ENCODE measurements around the gene TLK1.

Gene TLK1

DNA sequence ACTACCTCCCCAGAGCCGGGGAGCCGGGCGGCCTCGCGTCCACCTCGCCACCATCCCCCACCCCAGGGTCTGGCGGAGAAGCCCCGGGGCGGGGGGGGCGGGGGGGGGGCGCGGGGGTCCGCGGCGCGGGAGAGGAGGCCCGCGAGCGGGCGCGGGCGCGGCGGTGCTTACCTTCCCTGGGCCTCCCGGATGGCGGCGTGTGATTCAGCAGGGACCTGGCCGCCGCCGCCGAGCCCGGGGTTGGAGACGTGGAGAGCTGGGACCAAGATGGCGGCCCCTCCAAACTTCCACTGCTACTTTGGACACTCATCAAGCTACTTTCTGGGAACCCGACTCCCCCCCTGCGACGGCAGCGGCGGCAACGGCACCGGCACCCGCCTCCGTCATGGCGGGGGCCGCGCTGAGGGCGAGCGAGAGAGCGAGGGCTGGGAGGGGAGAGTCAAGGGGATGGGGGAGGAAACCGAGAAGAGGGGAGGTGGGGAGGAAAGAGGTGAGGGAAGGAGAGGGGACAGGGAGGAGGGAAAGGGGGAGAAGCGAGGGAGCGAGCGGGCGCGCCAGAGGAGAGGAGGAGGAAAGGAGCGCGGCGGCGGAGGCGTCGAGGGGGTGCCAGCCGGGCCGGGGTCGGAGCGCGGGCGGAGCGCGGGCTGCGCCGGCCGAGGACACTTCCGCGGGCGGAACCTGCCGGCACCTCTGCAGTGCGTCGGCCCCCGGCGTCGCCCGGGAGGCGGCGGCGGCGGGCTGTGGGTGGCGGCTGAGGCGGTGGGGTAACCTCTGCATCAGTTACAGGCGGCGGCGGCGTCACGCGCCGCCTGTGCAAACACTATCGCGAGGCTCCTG is at the start of gene TLK1:
Gene TLK1, minus strand, starts transcription at position 775 of the 837 bp plus-strand sequence. Its CDS starts 465 bp downstream, at position 310.
- peak; percentile 29 for DNase-seq (ENCODE audit: low read depth, low spot score)

DNA sequence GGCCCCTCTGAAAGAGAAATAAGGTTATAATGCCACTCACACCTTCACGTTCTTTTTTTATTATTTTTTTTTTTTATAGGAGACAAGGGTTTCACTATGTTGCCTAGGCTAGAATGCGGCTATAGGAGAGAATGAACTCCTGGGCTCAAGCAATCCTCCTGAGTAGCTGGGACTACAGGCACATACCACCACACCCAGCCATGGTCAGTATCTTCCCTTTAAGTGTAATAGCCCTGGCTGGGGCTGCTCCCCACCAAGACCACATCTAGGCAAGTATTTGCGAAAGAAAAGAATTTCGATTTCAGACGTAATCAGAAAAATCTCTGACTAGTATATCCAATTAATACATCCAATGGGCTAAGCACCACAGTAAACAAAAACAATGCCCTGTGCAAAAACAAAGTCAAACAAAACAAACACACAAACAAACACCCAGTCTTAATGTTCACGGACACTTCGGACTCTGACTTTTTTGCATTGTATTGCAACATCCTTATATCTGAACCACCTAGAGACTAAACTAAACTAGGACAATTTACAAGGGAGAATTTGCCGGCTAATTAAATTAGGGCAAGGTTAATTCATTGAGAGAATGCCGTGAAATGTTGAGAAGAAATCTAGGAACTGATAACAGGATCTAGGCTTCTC is 49.6 kb upstream of the TLK1 start:
- no peak for DNase-seq (ENCODE audit: low read depth, low spot score)

DNA sequence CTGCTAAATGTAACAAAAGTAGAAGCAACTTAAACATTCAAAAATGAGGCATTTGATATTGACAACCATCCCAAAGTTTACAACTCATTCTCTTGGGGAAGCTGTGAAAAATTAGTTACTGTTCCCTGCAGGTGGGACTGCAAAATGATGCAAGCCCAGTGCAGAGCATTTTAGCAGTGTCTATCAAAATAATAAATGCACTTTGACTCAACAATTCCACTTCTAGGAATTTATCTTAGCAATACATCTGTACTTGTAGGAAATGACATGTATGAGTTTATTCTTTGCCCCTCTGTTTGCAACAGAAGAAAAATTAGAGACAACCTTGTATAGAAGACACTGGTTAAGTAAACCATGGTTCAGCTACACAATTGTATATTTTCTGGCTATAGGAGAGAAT is 48.0 kb upstream of the TLK1 start:
- no peak for DNase-seq (ENCODE audit: low read depth, low spot score)

DNA sequence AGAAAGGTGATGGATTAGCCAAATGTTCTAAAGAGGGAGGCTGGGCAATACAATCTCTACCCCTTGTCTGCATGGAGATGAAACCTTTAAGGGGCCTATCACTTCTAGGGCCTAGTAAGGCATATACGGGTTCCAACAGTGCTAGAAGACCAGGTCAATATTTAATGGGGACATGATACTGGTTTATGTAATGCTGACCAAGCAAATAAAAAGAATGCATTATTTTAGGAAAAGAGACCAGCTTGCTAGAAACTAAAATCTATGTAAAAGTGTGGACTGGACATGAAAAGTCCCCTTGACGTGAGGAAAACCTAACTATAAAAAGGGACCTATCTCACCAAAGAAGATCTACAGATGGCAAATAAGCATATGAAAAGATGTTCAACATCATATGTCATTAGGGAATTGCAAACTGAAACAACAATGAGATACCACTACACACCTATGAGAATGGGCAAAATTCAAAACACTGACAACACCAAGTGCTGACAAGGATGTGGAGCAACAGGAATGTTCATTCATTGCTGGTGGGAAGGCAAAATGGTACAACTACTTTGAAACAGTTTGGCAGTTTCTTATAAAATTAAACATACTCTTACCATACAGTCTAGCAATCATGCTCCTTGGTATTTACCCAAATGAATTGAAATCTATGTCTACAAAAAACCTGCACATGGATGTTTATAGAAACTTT is 45.9 kb upstream of the TLK1 start:
- no peak for DNase-seq (ENCODE audit: low read depth, low spot score)

DNA sequence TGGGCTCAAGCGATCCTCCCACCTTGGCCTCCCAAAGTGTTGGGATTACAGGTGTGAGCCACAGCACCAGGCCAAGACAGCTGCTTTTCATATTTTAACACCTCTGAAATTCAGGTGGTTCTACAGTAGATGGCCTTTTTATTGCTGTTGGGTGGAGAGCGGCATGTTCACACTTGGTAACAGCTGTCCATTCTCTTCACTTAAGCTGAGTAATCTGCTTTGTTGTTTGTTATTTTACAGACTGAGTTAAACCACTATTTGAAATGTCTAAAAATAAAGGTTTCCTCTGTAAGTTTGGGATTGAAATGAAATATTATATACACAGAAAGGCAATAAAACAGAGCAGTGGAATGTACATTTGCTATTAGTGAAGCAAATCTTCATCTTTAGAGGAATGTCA is 44.9 kb upstream of the TLK1 start:
- DNase-seq (ENCODE audit: low read depth, low spot score): no peak

DNA sequence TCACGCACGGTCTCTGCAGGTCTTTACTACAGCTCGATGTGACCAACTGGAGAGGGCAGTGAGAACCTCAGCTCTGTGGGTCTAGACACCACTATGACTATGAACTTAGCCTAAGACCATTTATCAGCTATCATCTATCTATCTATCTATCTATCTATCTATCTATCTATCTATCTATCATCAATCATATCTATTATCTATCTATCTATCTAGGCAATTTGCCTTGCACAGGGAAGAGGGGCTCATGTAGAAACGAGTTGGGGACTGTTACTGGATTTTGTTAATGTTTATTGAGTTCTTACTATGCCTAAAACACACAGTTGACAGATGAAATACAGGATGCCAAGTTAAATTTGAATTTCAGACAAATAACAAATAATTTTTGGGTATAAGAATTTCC is 41.1 kb upstream of the TLK1 start:
- no peak for DNase-seq (ENCODE audit: low read depth, low spot score)

DNA sequence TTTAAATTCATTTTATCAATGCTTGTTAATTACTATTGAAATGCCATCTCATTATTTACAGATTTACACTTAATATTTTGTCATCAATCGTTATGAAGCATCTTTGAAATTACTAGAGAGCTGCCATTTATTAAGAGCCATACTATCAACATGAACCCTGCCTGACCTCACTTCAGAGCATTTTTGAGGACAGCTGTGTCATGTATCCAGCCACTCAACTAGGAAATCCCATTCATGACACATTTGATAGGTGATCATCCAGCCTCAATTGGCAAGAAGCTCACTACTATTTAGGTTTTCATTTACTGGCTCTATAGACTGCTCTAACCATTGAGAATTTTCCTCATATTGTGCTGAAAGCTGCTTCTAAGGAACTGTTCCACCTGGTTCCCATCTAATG is 40.6 kb upstream of the TLK1 start:
- DNase-seq (ENCODE audit: low read depth, low spot score): no peak

DNA sequence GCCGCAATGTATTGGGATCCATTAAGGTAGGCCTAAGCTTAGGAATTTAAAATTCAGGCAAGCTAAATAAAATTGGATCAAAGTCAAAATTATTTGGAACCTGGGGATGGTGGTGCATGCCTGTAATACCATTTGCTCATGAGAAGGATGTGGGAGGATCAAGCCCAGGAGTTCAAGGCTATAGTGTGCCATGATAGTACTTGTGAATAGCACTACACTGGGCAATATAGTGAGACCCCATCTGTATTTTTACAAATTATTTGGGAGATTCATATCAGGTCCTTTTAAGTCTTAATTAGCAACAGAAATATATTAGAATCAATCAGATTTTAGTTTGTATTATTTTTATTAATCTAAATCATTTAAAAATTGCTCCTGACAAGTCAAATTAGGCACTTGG is 39.8 kb upstream of the TLK1 start:
- no peak for DNase-seq (ENCODE audit: low read depth, low spot score)

DNA sequence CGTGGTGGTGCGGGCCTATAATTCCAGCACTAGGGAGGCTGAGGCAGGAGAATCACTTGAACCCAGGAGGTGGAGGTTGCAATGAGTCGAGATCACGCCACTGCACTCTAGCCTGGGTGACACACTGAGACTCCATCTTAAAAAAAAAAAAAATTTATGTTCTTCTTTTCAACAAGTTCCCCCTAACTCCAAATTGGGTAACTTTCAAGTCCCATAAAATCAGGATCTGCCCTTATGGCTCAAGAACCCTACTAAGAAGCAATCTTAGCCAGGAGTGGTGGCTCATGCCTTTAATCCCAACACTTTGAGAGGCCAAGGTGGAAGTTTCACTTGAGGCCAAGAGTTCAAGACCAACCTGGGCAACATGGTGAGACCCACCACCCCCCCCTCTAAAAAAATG is 30.3 kb upstream of the TLK1 start:
- no peak for DNase-seq (ENCODE audit: low read depth, low spot score)

DNA sequence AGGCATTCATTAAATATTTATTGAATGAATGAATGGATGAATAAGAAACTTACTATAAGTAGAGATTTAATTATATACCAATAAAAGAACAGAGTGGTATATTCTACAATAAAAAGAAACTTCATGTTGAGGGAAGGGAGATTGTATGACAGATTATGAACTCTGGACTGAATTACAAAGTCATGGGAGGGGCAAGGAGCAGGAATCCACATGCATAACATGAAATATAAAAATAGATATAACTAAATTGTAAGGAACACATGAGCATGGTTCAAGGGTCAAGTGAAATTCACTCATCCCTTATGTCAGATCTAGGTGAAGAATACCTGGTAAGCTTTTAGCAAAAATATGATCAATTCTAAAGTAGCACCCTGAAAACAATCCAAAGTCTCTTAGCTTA is 27.1 kb upstream of the TLK1 start:
- DNase-seq (ENCODE audit: low read depth, low spot score): no peak

DNA sequence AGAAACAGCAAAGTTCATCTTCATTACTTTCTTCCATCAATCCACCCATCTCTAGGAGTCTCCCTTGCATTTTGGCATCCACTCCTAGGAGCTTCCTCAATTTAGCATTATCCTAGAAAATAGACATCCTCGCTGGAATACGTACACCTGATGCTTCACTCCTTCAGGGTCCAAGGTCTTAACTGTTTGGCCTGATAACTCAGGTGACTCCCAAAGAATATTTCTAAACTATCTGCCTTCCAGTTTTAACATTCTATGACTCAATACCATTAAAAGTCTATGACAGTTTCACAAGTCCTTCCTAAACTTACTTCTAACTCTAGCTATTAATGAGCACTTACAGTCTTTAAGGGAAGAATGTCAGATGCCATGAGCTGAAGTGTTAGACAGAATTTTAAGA is 26.5 kb upstream of the TLK1 start:
- DNase-seq (ENCODE audit: low read depth, low spot score): no peak

DNA sequence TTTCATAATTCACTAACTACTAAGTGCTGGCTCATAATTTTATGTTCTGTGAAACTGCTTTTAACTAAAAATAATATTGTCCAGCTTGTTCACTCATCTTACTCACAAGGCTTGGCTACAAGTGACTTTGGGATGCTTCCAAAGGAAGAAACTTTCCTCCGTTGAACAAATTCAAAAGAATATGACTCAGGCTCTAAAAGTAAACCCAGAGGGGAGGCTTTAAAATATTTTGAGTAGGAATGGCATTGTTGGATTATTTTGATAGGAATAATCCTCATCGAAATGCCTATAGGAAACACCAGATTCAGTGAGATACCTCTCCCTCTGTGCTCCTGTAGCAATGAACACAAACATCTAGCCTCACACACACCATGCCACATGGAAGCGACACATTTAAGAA is 25.2 kb upstream of the TLK1 start:
- no peak for DNase-seq (ENCODE audit: low read depth, low spot score)

DNA sequence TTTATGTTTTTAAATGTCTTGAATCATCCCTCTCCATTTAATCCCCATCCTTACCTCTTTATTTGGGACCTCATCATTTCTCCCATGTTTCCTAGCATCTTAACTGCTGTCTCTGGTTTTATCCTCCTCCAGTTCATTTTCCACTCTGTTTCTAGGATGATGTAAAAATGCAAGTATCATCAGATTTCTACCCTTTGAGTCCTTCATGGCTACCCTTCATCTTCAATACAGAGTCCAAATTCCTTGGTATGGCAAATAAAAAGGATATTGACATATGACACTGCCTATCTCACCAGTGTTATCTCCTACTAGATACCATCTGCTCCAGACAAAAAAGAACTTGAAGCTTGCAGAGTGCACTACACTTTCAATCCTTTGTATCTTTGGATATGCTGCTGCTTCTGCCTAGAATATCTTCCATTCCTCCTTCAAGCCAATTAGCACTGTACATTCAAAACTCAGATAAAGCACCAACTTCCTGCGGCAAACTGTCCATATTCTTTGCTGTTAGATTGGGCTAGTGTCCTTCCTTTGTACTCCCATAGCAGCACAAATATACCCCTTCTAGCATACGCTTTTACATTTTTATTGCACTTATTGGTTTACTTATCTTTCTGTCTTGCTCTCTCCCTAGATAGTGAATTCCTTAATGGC is 24.6 kb upstream of the TLK1 start:
- no peak for DNase-seq (ENCODE audit: low read depth, low spot score)

DNA sequence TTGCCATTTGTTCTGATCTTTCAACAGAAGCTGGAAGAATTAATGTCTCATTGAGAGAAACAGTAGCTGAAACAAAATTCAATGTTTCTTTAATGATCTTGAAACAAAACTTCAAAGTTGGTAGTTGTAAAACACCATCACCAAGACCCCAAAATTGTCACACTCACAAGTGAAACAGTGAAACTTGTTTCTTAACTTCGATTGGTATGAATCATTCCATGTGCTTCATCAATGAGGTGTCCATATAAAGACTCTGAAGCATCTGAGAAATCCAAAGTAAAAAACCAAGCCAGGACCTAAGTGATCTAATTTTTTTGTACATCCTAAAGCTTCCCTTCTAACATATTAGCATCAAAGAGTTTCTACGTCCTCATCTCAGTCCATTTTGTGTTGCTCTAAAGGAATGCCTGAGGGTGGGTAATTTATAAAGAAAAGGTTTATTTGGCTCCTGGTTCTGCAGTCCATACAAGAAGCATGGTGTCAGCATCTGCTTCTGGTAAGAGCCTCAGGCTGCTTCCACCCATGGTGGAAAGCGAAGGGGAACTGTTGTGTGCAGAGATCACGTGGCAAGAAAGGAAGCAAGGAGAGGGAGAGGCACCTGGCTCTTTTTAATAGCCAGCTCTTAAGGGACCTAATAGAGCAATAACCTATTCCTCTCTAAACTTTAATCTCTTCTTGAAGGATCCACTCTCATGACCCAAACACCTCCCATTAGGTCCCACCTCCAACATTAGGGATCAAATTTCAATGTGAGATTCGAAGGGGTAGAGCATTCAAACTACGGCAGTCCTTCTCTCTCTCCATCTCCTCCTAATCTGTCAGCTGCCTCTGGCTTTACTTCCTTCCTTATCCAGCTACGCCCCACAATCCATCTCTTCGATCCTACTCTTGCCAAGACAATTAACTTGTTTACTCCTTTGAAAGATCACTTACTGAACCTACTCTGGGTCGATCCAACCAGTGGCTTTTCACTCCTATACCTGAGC is 20.7 kb upstream of the TLK1 start:
- no peak for DNase-seq (ENCODE audit: low read depth, low spot score)

DNA sequence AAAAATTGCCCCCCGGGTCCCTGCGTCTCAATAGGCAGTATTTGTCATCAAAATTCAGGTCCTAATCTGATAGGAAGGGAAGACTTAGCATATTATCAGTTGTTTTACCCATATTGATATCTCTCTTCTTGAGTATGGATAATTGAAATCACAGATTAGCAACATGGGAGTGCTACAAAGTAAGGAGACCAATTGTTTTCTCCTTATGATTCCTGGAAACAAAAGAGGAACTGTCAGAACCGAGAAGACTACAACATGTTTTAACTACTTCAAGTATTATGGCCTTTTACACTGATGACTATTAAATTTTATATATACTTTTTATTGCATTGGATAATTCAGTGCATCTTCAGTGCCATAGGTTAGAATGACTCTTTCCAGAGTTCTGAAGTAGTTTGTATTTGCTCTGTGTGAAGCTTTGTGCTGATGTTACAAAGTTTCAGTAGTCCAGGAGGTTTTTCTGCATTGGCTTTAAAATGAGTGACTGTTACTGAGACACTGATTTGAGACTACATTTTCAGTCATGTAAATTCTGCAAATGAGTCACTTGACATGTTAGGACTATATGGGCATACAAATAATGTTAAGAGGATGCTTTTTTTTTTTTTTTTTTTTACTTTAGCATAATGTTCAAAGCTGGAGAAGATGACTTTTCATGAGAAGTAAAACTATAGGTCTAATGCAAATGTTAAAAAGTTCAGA is 19.7 kb upstream of the TLK1 start:
- DNase-seq (ENCODE audit: low read depth, low spot score): no peak

DNA sequence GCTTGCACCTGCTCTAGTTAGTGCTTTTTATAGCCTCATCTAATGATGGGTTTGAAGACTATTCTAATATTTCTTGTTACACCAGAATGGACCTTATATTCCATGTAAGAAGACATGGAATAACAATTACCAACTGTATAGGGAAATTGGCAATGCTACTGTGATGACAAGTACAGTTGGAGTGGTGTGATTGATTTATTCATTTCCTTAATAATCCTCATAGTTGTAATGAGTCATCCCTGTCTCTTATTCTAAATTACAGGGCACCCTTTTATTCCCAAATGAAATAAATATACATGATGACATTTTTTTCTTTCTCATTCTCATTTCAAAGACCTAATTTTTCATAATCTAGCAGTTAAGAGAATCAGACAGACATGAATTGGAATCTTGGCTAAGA is 18.3 kb upstream of the TLK1 start:
- no peak for DNase-seq (ENCODE audit: low read depth, low spot score)

DNA sequence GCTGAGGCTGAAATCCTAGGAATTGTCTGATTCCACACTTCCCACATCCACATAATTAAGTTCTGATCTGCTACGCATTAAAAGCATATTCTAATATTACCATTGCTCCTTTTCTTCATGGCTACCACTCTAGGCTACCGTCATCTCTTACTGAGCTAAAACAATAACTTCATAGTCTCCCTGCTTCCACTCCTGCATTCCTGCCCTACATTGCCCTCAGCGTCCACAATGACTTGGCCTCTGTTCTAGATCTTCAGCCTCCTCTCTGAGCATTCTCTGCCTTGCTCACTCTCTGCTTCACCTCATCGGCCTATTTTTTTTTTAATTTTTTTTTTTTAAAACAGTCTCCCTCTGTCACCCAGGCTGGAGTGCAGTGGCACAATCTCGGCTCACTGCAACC is 15.8 kb upstream of the TLK1 start:
- DNase-seq (ENCODE audit: low read depth, low spot score): no peak

DNA sequence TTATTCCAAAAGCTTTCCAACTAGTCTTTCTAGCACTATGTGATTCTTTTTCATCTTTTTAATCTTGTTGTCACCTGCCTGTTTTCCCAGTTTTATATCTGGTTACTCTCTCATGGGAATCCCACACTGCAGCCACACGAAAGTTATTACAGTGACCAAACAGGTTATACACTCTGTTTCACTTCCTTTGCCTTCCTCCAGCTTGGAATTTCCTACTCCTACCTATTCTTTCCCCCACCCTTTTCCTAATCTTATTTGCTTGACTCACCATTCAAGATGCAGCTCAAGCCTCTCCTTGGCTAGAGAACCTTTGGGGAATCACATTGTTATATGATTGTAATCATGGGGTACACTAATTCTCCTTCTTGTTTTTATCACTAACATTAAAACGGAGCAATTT is 13.4 kb upstream of the TLK1 start:
- DNase-seq (ENCODE audit: low read depth, low spot score): no peak

DNA sequence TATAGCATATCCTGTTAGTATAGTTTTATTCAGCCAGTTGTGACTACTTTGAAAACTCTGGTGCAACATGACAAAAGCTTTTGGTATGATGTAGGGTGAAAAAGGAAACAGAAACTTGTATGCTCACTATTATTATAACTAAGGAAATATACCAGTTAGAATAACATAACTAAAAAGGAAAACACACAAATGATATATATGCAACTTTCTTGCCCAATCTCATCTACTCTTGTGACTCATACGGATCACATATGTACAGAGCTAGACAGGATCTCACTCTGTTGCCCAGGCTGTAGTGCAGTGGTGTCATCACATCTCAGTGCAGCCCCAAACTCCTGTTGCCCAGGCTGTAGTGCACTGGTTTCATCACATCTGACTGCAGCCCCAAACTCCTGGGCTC is 12.4 kb upstream of the TLK1 start:
- no peak for DNase-seq (ENCODE audit: low read depth, low spot score)

DNA sequence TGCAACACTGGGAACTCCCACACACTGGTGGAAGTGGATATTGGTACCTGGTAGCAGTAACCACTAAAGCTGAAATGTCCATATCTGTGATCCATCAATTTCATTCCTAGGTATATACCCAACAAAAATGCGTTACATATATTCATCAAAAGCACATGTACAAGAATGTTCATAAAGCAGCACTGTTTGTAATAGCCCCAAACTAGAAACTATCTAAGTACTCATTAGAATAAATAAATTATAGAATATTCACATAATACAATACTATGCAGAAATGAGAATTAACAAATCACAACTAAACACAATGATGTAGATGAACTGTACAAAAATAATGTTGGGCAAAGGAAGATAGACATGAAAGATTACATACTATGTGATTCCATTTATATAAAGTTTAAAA is 11.1 kb upstream of the TLK1 start:
- DNase-seq (ENCODE audit: low read depth, low spot score): no peak

Data from activated naive CD8-positive, alpha-beta T cell treated with anti-CD3 and anti-CD28 coated beads, Interleukin-2, amount 50 U/mL, for 16 hours (primary cell).